HepG2 (cell line): ENCODE data around the gene ADGRG6. TPM values are rescaled to one million over a fixed set of nuclear protein-coding genes. Genes with fewer than 3 reads are reported as not detected.

Experiments used
- CENPBD1 ChIP-seq: sonication (generic); formaldehyde crosslinking; IDR thresholded peaks from 2 replicates; pipeline ENCODE4 v1.8.0; 2022; ENCODE audit warnings: missing genetic modification reagents, low read depth, mild to moderate bottlenecking, borderline replicate concordance
- CREM ChIP-seq, 2 experiments: sonication (generic) in 1 of 2; formaldehyde crosslinking in 1 of 2; IDR thresholded peaks; 2 replicates each; pipeline versions ENCODE4 v1.4.0 to v1.6.1; 2016 to 2020; ENCODE audit warnings: antibody characterized with exemption in 1 of 2, mild to moderate bottlenecking in 1 of 2, missing genetic modification reagents in 1 of 2
- EP300 ChIP-seq, 3 experiments: sonication (generic) in 1 of 3; formaldehyde crosslinking in 1 of 3; IDR thresholded peaks; 2 replicates each; pipeline versions ENCODE4 v1.5.1 to v1.6.1; 2011 to 2020; ENCODE audit warnings: low read depth in 2 of 3, low read length in 2 of 3, borderline replicate concordance in 1 of 3, improper control_type of control experiment in 1 of 3, mild to moderate bottlenecking in 1 of 3, missing genetic modification reagents in 1 of 3, moderate library complexity in 1 of 3
- FOXO1 ChIP-seq: sonication (generic); formaldehyde crosslinking; IDR thresholded peaks from 2 replicates; pipeline ENCODE4 v1.4.0; 2020; ENCODE audit warnings: missing genetic modification reagents
- HBP1 ChIP-seq: IDR thresholded peaks from 2 replicates; pipeline ENCODE4 v1.6.1; 2016; ENCODE audit warnings: low read depth, control low read depth
- HOXA5 ChIP-seq: sonication (generic); formaldehyde crosslinking; IDR thresholded peaks from 2 replicates; pipeline ENCODE4 v1.4.0; 2020; ENCODE audit warnings: missing genetic modification reagents
- IKZF4 ChIP-seq: sonication (generic); formaldehyde crosslinking; IDR thresholded peaks from 2 replicates; pipeline ENCODE4 v1.5.1; 2020; ENCODE audit warnings: borderline replicate concordance, mild to moderate bottlenecking, low read depth, missing genetic modification reagents; ENCODE audit errors: not compliant biosample characterization
- ISL2 ChIP-seq: sonication (generic); formaldehyde crosslinking; IDR thresholded peaks from 2 replicates; pipeline ENCODE4 v1.5.0; 2020; ENCODE audit warnings: missing genetic modification reagents
- KMT2A ChIP-seq: sonication (generic); formaldehyde crosslinking; IDR thresholded peaks from 2 replicates; pipeline ENCODE4 v1.4.0; 2020; ENCODE audit warnings: missing genetic modification reagents
- MBD4 ChIP-seq: IDR thresholded peaks from 2 replicates; pipeline ENCODE4 v1.6.1; 2012; ENCODE audit warnings: low read length, inconsistent platforms, borderline replicate concordance
- MEF2D ChIP-seq: sonication (generic); formaldehyde crosslinking; IDR thresholded peaks from 2 replicates; pipeline ENCODE4 v1.5.1; 2020; ENCODE audit warnings: mild to moderate bottlenecking, missing genetic modification reagents
- MXD4 ChIP-seq: IDR thresholded peaks from 2 replicates; pipeline ENCODE4 v1.6.1; 2016; ENCODE audit warnings: mild to moderate bottlenecking, missing biosample characterization, missing genetic modification reagents
- NCOA2 ChIP-seq: sonication (generic); formaldehyde crosslinking; IDR thresholded peaks from 2 replicates; pipeline ENCODE4 v1.8.0; 2022; ENCODE audit warnings: inconsistent platforms
- NONO ChIP-seq, 2 experiments: fragments of 450-650 bp in 1 of 2; sonication (generic) in 1 of 2; formaldehyde crosslinking in 1 of 2; IDR thresholded peaks in 1 of 2; conservative IDR thresholded peaks in 1 of 2; 2 replicates each; pipeline versions ENCODE4 v1.6.1 to v1.8.0; 2017 to 2022; ENCODE audit warnings: mild to moderate bottlenecking in 1 of 2, missing genetic modification reagents in 1 of 2, moderate library complexity in 1 of 2
- PHF21A ChIP-seq: sonication (generic); formaldehyde crosslinking; IDR thresholded peaks from 2 replicates; pipeline ENCODE4 v1.5.0; 2020; ENCODE audit warnings: mild to moderate bottlenecking, missing genetic modification reagents
- REL ChIP-seq: sonication (generic); formaldehyde crosslinking; conservative IDR thresholded peaks from 2 replicates; pipeline ENCODE4 v1.8.0; 2022; ENCODE audit warnings: mild to moderate bottlenecking, missing genetic modification reagents, moderate library complexity
- ZBTB21 ChIP-seq: sonication (generic); formaldehyde crosslinking; IDR thresholded peaks from 2 replicates; pipeline ENCODE4 v1.4.0; 2020; ENCODE audit warnings: missing genetic modification reagents
- ZBTB38 ChIP-seq: sonication (generic); formaldehyde crosslinking; IDR thresholded peaks from 2 replicates; pipeline ENCODE4 v1.5.1; 2020; ENCODE audit warnings: mild to moderate bottlenecking, missing genetic modification reagents
- ZFP36L2 ChIP-seq: sonication (generic); formaldehyde crosslinking; IDR thresholded peaks from 2 replicates; pipeline ENCODE4 v1.4.0; 2020; ENCODE audit warnings: missing genetic modification reagents
- ZNF142 ChIP-seq: sonication (generic); formaldehyde crosslinking; IDR thresholded peaks from 2 replicates; pipeline ENCODE4 v1.4.0; 2020; ENCODE audit warnings: missing genetic modification reagents
- ZNF660 ChIP-seq: sonication (generic); formaldehyde crosslinking; IDR thresholded peaks from 2 replicates; pipeline ENCODE4 v1.5.1; 2020; ENCODE audit warnings: mild to moderate bottlenecking, low read depth, missing genetic modification reagents, borderline replicate concordance
- polyA plus RNA-seq, 8 experiments: library from polyadenylated mRNA; depleted of rRNA in 3 of 8; stranded (reverse) in 7 of 8; unstranded in 1 of 8; fragments of >200 nt; fragmentation: Illumina TruSeq in 4 of 8; extraction: Trizol in 4 of 8; gene quantifications; 2 replicates each; pipeline versions ENCODE4 v1.2.1 to v1.2.3, GENCODE V29; 2011 to 2016; ENCODE audit warnings: low read depth in 4 of 8, missing spikeins in 1 of 8, mixed read lengths in 1 of 8; ENCODE audit not compliant: insufficient read depth in 1 of 8
- total RNA-seq, 5 experiments: library from RNA; depleted of rRNA; stranded (reverse); fragments of >200 nt; fragmentation: Illumina TruSeq; extraction: Trizol; gene quantifications; 2 replicates each; pipeline ENCODE4 v1.2.3, GENCODE V29; 2016; ENCODE audit warnings: low read depth in 1 of 5

The ADGRG6 gene
- total and polyA plus RNA-seq, 2 of the 13 experiments (the other 11 are each of a cell fraction or from before 2014, with no cell fraction given) = 129 to 249 TPM

GRCh38 chr6:142307963-142308748 lies 6.3 kb downstream of the ADGRG6 start (continued):
- 0 out of 2 replicates have a peak, but pooled peaks have one; percentile 43 for TF ChIP-seq REL (CRISPR knock-in tag)
- TF ChIP-seq HBP1 (CRISPR knock-in tag) = 0 out of 2 replicates have a peak, but pooled peaks have one; percentile 75
- peak; percentile 85; the same call in 1 of the 2 replicates for TF ChIP-seq FOXO1 (CRISPR knock-in tag)
- no peak for TF ChIP-seq IKZF4 (CRISPR knock-in tag)
- TF ChIP-seq ISL2 = peak; percentile 99
- TF ChIP-seq MBD4 = peak; percentile 75; the same call in 1 of the 2 replicates
- TF ChIP-seq CENPBD1 (CRISPR knock-in tag) = no peak
- TF ChIP-seq KMT2A (CRISPR knock-in tag) = peak; percentile 46; the same call in 1 of the 2 replicates
- peak; percentile 97 for TF ChIP-seq NCOA2 (CRISPR knock-in tag)
- peak; percentile 55; the same call in 1 of the 2 replicates for TF ChIP-seq PHF21A
- TF ChIP-seq EP300 (IDR thresholded peaks at IDR 0.05; ENCODE audit: low read depth in 2 of 2, low read length in 2 of 2) = peak in 1 of 2 experiments; percentile 96; a peak in 3 of 4 replicates
- peak; percentile 96 for TF ChIP-seq EP300 (CRISPR knock-in tag; IDR thresholded peaks at IDR 0.05; ENCODE audit: borderline replicate concordance)
- TF ChIP-seq ZNF660 (CRISPR knock-in tag) = no peak
- no peak for TF ChIP-seq HOXA5 (CRISPR knock-in tag)
- no peak for TF ChIP-seq ZBTB38 (CRISPR knock-in tag)
- peak; percentile 61 for TF ChIP-seq MXD4 (CRISPR knock-in tag)
- no peak for TF ChIP-seq ZFP36L2 (CRISPR knock-in tag)
- no peak for TF ChIP-seq NONO (IDR thresholded peaks at IDR 0.05)
- TF ChIP-seq NONO (CRISPR knock-in tag; conservative IDR thresholded peaks at IDR 0.05) = peak; percentile 42; the same call in 1 of the 2 replicates
- TF ChIP-seq ZBTB21 (CRISPR knock-in tag) = peak; percentile 35; the same call in 1 of the 2 replicates
- TF ChIP-seq CREM (IDR thresholded peaks at IDR 0.05) = peak; percentile 95
- no peak for TF ChIP-seq CREM (CRISPR knock-in tag; IDR thresholded peaks at IDR 0.05)
- TF ChIP-seq MEF2D (CRISPR knock-in tag) = peak; percentile 81
- TF ChIP-seq ZNF142 (CRISPR knock-in tag) = no peak; the same call in 1 of the 2 replicates
